Kidney (tissue), 14 donors: ENCODE measurements around the gene RAB40AL. TPM values are rescaled to one million over a fixed set of nuclear protein-coding genes. Genes with fewer than 3 reads are reported as not detected.
A peak's percentile ranks its signal among the peaks of the same experiment; 100 is the strongest.

Experiments used
- DNase-seq, 5 donors: peaks; one replicate each; pipeline ENCODE4 v3.0.0-alpha.2; 2013 to 2020
- FAIRE-seq: peaks from 2 replicates; lab custom pipeline; 2012; peaks lifted over from hg19 to GRCh38; lab: Jason Lieb, UNC
- H3K27ac ChIP-seq, 2 donors: one replicate each; pipeline ENCODE4 v1.7.0; 2013; ENCODE audit warnings: low read depth in 2 of 2, low read length in 2 of 2, inconsistent platforms in 1 of 2
- H3K27me3 ChIP-seq: one replicate; pipeline ENCODE4 v1.7.1; 2013; ENCODE audit warnings: low read length, inconsistent platforms; ENCODE audit not compliant: control insufficient read depth, insufficient read depth
- H3K36me3 ChIP-seq, 3 donors: one replicate each; pipeline versions ENCODE4 v1.7.0 to v1.7.1; 2013; ENCODE audit warnings: low read length in 3 of 3, control low read depth in 1 of 3, inconsistent platforms in 1 of 3; ENCODE audit not compliant: insufficient read depth in 3 of 3, control insufficient read depth in 2 of 3
- H3K4me1 ChIP-seq, 3 donors: one replicate each; pipeline versions ENCODE4 v1.7.0 to v1.7.1; 2013; ENCODE audit warnings: low read length in 3 of 3, inconsistent platforms in 1 of 3, low read depth in 1 of 3; ENCODE audit not compliant: control insufficient read depth in 2 of 3, insufficient read depth in 2 of 3
- H3K4me3 ChIP-seq, 3 donors: one replicate each; pipeline versions ENCODE4 v1.7.0 to v1.8.1; 2013; ENCODE audit warnings: low read length in 3 of 3, control low read depth in 1 of 3, inconsistent platforms in 1 of 3
- H3K9ac ChIP-seq, 3 donors: one replicate each; pipeline versions ENCODE4 v1.7.0 to v1.7.1; 2013; ENCODE audit warnings: low read length in 3 of 3, control low read depth in 1 of 3, inconsistent platforms in 1 of 3
- H3K9me3 ChIP-seq, 3 donors: one replicate each; pipeline versions ENCODE4 v1.7.0 to v1.7.1; 2013; ENCODE audit warnings: low read length in 3 of 3, control low read depth in 1 of 3, inconsistent platforms in 1 of 3; ENCODE audit not compliant: control insufficient read depth in 2 of 3, insufficient read depth in 1 of 3
- CTCF ChIP-seq: IDR thresholded peaks from 3 replicates; pipeline ENCODE4 v1.5.1; 2012; ENCODE audit warnings: mild to moderate bottlenecking, moderate library complexity, borderline replicate concordance; ENCODE audit not compliant: insufficient read depth; ENCODE audit errors: extremely low read depth
- intact Hi-C: fragments of 100-400 bp; cut with DNase I; formaldehyde crosslinking; loops from one replicate; pipeline ENCODE4 v1.11.1; 2022
- polyA plus RNA-seq: library from polyadenylated mRNA; stranded (reverse); fragments of 350-450 nt; fragmentation: Illumina TruSeq; extraction: RNeasy Lipid Tissue Mini Kit (QIAGEN cat#74804); gene quantifications from one replicate; pipeline ENCODE4 v1.2.3, GENCODE V29; 2014; ENCODE audit warnings: low read depth, low replicate concordance; ENCODE audit not compliant: insufficient read depth
- total RNA-seq: library from RNA; stranded (reverse); fragmentation: NEBNext Ultra II Directional; extraction: Animal tissue kit (Norgen Biotek cat#: 25700); gene quantifications from one replicate; pipeline ENCODE4 v1.2.1, GENCODE V29; 2021
- donor health status: control.
- donor health status: control.
- donor health status: control.
- donor health status: control.
- donor health status: control.
- donor health status: DM: yes; HTN: yes; CAD: no.
- donor health status: Normal renal cell carcinoma (clear cell type).

RAB40AL gene
- total and polyA plus RNA-seq, 2 donors from 2014 or later: 1.1 TPM; not detected in 1

- TF ChIP-seq CTCF: peak; percentile 46
- Histone ChIP-seq H3K36me3 (no peaks in the 10 kb centered on the region), H3K4me3 (no peak overlapping the region), H3K9me3 (no peaks in the 10 kb centered on the region), H3K9ac (no peak overlapping the region), H3K4me1 (no peaks in the 10 kb centered on the region), H3K27ac (no peak overlapping the region), H3K27me3 (no peaks in the 10 kb centered on the region)
- intact Hi-C loops: no loop called here
- DNase-seq (peak in 4 of 5 donors; percentile 64 to 77 (median 72)), FAIRE-seq (peak; percentile 84)
Measured at GRCh38 chrX:102899940-102900916, 36.8 kb upstream of the RAB40AL start.

DNA sequence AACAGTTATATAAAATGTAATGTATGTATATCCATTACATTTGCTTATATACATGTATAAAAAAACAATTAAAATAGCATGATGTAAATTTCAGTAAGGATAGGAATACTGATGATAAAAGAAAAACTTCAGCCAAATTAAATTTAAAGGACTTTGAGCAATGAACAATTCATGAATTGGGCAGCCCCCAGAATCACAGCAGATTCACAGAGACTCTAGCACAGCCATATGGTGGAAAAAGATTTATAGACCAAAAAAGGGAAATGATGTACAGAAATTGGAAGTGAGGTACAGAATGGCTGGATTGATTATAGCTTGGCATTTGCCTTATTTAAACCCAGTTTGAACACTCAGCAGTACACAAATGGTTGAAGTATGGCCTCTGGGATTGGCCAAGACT is 34.7 kb upstream of the RAB40AL start:
- H3K4me1 ChIP-seq: no peaks in the 10 kb centered on the region
- H3K27me3 ChIP-seq: no peaks in the 10 kb centered on the region
- H3K9ac ChIP-seq: no peak overlapping the region
- no peak for DNase-seq
- TF ChIP-seq CTCF: no peak
- H3K27ac ChIP-seq: no peak overlapping the region
- no peaks in the 10 kb centered on the region for H3K36me3 ChIP-seq
- no peak for FAIRE-seq
- H3K4me3 ChIP-seq: no peak overlapping the region
- intact Hi-C loops: no loop called here
- no peaks in the 10 kb centered on the region for H3K9me3 ChIP-seq

- no peak for FAIRE-seq
- H3K27ac ChIP-seq: no peak overlapping the region
- no peak overlapping the region for H3K9ac ChIP-seq
- H3K27me3 ChIP-seq: no peaks in the 10 kb centered on the region
- no peak overlapping the region for H3K4me3 ChIP-seq
- H3K36me3 ChIP-seq: no peaks in the 10 kb centered on the region
- intact Hi-C loops: no loop called here
- no peak for TF ChIP-seq CTCF
- no peak for DNase-seq
- no peaks in the 10 kb centered on the region for H3K4me1 ChIP-seq
- no peaks in the 10 kb centered on the region for H3K9me3 ChIP-seq
Measured at GRCh38 chrX:102930990-102931756, 5.9 kb upstream of the RAB40AL start.
